CD4-positive, alpha-beta T cell treated with Interleukin-4 for 1 hour (primary cell): Measurements from ENCODE around the gene FUS.
"Not testable (repeated sequence)": the region's sequence is repeated elsewhere in the genome, so short reads cannot be mapped to it uniquely, and the experiment has no call there.

Experiments used
- DNase-seq, 2 donors: peaks; one replicate each; pipeline ENCODE4 v3.0.0-alpha.2; 2020 to 2022

Gene FUS

DNA sequence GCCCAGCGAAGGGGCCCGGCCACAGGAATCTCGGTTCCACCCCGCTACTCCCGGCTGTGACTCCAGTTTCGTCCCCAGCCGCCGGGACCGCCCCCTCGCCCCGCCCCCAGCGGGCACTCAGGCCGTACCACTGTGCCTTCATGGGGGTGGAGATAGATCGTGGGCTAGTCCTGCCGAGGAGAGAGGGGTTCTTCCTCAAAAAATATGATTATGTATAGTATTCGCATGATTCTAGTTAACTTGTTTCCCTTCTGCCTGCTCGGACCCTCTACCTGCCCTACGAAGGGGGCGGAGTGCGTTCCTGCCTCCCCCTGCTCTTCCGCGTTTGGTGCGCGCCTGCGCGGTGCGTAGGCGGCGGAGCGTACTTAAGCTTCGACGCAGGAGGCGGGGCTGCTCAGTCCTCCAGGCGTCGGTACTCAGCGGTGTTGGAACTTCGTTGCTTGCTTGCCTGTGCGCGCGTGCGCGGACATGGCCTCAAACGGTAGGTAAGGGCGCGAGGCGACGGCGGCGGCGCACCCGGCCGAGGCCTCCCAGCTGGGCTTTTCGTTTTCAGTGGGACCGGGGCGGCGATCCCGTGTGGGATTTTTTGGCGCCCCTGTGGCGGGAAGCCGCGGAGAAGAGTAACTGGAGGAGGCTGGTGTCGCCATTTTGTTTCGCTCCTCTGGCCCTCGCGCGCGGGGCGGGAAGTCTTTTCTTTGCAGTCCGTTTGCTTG, at the start of gene FUS:
FUS (plus strand) TSS at position 393 of the 713 bp plus-strand sequence; CDS start at position 469, 76 bp downstream.
- peak; percentile 91 to 93 for DNase-seq

DNA sequence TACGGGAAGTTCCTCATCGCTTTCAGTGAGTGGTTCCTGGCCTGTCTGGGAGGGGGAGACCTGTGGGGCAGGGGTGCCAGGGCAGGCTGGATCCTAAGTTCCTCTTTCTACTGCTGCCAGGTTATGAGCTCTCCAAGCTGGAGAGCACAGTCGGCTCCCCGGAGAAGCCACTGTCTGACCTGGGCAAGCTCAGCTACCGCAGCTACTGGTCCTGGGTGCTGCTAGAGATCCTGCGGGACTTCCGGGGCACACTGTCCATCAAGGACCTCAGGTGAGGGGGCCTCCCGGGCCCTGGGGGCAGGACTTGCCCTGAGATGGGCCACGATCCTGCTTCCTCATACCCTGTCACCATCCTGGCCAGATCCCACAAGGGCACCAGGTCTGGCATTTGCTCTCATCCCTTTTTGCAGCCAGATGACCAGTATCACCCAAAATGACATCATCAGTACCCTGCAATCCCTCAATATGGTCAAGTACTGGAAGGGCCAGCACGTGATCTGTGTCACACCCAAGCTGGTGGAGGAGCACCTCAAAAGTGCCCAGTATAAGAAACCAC, 49.5 kb upstream of the FUS start:
- peak in 1 of 2 donors; percentile 32 for DNase-seq

DNA sequence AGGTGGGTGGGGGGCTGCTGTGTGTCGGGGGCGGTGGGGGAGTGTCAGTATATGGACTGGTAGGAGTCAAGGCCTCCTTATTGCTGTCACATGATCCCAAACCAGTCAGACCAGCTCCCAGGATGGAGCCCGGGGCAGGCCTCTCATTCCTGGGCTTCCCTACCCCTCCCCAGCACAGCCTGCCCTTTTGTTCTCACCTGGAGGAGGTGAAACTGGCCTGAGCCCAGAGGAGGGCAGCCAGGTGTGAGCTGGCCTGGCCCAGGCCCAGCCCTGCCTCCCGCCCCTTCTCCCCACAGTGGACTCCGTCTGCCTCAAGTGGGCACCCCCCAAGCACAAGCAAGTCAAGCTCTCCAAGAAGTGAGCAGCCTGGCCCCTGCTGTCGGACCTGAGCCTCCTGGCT, 49.0 kb upstream of the FUS start:
- DNase-seq = no peak

DNA sequence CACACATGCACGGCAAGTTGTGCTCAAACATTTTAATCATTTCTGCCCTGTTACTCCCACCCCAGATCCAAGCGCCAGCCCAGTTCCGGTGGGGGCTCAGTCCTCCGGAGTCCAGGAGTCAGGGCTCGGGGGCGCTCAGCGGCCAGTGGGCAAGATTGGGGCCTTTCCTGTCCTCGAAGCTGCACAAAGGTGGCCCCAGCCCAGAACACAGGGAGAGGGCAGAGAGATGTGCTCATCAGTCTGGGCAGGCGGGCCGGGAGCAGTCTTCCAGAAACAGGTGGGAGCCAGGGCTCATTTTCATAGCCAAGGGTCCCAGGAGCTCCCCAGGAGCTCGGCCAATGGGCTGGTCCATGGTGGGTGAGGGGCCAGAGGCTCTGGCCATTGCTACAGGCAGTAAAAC, 48.5 kb upstream of the FUS start:
- no peak for DNase-seq

DNA sequence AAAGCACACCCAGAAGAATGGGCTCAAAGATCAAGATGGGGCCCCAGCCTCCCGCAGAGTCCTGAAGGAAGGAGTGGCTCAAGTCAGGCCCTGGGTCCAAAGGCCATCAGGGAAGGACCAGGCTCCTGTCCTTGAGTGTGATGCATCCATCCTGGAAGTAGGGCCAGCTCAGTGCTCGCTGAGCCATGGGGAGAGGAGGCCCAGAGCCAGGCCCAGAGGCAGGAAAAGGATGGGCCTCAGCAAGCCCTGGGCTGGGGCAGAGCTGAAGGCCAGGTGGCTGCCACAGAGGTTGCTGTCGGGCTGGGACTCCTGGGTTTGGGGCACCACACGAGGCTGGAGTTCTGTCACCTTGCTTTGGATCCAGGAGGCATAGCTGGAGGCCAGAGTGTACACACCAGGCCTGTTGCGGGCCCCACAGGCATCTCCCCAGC, 48.1 kb upstream of the FUS start:
- DNase-seq = no peak

DNA sequence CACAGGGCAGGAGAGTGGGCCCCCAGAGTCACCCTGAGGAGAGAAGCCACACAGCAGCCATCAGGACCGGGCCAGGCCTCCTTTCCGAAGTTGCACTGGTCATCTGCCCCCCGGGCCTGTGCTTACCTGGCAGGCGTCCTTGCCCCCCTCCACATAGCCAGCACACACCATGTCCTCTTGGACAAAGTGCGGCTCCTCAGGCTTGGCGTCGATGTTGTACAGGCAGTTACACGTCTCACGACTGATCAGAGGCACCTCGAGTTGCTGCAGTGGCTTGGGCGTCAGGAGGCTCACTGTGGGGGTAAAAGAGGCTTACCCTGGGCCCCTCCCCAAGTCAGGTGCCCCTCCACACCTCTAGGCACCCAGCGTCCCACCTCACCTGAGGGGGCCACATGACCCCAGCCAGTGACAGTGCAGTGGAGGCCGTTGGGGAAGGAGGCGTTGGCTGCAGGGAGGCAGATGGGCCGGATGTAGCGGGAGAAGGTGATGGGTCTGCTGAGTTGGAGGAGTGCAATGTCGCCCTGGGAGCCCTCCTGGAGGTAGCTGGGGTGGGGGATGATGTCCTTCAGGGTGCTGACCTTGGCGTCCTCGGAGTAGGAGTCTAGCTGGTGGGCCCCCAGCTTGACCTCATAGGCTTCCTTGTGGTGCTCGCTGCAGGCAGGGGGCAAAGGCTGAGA, 47.5 kb upstream of the FUS start:
- no peak for DNase-seq

DNA sequence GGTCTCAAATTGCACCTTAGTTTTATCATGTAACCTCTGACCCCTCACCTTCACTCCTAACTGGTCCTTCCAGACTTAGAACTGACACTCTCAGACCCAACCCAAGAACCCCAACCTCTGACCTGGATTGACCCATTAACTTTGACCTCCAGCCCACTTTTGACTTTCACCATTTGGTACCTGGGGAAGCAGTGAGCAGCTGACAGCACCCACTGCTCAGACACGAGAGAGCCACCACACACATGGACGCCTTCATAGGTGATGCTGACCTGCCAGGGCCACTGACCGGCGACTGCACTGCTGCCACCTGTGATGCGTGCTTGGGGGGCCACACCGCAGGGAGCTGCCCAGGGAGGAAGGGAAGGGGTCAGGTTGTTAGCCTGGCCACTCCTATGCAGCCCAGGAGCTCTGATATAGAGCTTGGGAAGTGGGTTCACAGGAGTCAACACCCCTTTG, 46.9 kb upstream of the FUS start:
- DNase-seq = no peak

DNA sequence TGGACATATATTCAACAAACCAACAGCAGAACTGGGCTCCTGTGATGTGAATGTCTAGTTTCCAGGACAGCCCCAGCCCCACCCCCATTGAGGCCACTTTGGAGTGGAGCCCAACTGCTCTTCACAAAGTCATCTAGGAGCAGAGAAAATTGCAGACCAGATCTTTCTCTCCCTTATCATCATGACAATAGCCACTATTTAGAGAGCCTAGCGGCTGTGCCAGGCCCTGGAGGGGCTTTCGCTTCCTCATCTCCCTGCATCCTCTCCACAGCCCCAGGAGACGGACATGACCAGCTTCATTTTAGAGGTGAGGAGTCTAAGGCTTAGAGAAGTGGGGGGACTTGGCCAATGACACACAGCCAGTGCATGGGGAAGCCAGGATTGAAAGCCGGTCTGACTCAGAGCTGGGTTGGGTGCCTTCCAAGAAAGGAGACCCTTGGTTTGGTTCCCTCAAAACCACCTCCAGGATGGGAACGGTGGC, 45.8 kb upstream of the FUS start:
- peak in 1 of 2 donors; percentile 42 for DNase-seq

DNA sequence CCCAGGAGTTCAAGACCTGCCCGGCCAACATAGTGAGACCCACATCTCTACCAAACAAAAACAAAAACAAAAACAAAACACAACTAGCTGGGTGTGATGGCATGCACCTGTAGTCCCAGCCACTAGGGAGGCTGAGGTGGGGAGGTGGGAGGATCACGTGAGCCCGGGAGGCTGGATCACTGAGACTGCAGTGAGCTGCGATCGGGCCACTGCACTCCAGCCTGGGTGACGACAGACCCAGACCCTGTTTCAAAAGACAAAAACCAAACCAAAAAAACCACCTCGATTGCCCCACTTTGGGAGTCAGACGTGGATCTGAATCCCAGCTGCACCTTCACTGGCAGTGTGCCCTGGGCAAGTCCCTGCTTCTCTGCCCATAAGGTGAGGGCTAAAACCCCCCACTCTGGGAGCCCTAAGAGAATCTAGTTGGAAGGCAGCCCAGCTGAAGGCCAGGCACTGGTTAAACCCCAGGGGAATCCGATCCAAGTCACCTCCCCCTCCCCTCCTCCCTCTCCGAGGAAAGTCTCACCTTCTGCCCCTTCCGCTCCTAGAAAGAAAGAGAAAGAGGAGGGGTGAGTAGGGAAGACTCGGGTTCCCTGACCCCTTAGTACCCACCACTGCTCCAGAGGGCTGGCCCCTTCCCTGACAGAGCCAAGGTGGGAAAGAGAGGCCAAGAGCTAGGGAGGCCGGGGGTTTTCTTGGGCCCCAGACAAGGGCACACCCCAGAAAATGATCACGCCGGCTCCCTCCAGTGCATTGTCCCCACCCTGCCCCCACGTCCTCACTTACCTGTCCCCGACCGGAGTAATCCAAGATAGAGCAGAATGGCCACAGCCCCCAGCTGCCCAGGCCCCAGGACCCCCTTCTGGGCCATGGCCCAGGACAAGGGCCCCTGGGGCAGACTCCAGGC, 45.1 kb upstream of the FUS start:
- no peak for DNase-seq

DNA sequence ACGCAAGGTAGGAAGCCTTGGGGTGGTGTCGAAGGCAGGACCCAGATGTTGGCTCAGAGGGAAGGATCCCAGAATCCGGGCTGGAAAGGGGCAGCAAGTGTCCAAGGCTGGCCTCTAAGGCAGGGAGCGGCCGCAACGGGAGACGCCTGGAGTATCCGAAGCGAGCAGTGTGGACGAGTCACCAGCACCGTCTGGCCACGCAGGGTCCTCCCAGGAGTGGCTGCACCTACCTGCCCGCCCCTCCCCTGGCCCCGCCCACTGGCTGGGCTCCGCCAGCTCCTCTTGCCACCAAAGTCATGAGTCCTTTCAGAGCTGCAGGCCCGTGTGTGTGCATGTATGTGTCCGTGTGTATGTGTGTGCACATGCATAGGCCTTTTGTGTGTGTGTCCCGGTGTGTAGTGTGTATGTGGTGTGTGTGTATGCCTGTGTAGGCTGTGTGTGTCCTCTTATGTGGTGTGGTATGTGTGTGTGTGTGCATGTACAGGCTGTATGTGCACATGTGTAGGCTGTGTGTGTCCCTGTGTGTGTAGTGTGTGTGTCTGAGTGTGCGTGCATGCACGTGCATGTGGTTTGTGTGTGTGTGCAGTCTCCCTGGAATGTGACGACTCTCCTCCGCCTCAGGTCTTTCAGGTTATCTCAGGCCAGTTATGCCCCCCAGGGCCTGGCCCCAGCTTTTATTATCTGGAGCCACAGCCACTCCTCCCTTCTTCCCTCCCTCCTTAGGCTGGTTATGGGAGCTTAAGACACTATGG, 44.2 kb upstream of the FUS start, which contains the start of gene PRSS8:
PRSS8 (minus strand) TSS at position 193 of the 752 bp plus-strand sequence. CDS start 229 bp downstream, outside the sequence.
- no peak for DNase-seq

DNA sequence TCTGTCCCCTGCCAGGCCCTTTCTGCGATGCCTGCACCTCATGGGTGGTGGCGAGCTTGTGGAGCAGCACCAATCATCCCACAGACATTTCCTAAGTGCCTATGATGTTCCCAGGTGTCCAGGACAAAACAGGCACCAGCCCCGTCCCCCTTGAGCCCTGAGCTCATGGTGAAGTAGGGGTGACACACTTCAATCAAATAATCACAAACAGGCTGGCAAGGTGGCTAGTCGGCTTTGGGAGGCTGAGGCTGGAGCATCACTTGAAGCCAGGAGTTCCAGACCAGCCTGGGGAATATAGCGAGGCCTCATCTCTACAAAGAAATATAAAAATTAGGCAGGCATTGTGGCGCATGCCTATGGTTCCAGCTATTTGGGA, 43.7 kb upstream of the FUS start:
- DNase-seq = no peak

DNA sequence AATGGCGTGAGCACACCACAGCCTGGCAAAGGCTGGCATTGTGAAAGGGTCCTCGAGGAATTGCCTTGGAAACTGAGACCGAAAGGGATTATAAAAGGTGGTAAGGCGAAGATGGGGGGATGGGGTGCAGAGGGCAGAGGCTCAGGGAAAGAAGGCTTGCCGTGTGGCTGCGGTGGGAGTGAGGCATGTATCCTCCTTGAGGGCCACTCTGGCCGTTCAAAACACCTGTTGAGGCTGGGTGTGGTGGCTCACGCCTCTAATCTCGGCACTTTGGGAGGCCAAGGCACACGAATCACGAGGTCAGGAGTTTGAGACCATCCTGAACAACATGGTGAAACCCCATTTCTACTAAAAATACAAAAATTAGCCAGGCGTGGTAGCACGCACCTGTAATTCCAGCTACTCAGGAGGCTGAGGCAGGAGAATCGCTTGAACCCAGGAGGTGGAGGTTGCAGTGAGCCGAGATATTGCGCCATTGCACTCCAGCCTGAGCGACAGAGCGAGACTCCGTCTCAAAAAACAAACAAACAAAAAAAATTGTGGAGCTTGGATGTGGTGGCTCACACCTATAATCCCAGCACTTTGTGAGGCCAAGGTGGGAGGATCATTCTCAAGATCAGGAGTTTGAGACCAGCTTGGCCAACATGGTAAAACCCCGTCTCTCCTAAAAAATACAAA, 43.0 kb upstream of the FUS start:
- DNase-seq = not testable (repeated sequence)

DNA sequence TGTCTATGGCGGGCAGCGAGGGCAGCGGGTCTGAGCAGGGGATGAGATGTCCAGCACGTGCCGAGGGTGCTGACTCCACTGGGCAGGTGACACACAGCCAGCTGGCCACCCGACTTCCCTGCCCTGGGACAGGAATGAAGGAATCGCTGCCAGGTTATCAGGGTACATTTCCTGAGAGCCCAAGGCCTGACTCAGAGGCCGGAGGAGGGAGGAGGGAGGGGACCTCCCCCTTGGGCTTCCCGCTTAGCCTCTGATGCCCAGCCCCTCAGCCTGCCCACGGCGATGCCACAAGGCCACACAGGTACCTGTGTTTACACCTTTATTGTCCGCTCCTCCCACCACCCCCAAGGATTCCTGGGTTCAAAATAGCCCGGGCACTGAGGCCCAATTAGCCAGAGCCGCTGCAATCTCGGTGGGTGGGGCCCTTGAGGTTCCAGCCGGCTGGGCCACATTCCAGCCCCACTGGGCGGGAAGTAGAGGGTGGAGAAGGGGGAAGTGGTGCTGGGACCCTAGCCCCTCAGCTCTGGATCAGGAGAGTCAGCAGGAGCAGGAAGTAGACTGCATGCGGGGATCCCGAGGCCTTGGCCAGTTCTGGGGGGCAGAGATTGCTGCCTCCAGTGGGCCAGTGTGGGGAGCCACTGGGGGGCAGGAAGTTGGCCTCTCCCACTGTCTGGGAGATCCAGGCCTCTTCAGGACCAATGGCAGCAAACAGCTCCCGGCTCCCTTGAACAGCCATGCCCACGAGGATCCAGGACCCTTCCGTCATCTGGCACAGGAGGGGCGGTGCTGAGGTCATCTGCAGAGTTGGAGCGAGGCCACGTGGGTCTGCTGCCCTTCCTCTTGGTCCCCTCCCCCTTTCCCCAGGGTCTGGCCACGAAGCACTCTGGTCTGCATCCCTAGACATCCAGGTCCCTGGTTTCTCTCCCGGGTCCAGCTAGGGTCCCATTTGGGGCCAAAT, 41.0 kb upstream of the FUS start:
- no peak for DNase-seq

DNA sequence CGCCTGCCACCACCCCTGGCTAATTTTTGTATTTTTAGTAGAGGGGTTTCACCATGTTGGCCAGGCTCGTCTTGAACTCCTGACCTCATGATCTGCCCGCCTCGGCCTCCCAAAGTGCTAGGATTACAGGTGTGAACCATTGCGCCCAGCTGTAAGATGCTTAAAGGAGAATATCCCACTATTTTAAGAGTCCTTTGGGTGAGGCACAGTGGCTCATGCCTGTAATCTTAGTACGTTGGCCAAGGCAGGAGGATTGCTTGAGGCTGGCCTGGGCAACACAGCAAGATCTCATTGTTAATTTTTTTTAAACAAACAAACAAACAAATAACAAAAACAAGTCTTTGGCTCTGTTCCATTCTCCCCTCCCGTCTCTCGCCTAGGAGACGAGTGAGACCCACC, 38.9 kb upstream of the FUS start:
- DNase-seq = not testable (repeated sequence)

DNA sequence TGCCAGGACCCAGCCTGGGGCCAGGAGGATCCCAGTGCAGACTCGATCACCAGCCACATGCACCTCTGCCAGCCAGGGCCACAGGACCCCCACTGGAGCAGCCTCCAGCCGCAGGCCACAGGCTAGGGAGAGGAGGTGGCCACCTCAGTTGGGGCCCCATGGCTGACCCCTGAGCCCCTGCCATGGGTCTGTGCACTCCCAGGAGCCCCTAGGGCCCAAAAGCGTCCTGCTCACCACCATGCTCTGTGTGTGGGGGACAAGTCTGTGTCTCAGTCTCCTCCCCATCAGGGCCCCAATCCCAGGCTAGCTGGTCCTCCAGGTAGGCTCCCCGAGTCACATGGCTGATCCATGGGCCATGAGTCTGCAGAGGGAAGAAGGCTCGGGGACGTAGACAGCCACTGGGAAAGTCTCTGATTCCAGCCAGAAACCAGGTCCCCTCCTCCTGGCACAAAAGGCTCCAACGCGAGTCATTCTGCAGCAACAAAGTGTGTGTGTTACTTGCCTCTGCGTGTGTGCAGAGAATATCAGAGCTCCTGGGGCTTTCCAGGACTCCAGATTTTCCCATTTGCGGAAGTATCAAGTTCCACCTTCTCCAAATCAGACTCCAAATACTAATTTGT, 38.3 kb upstream of the FUS start:
- no peak for DNase-seq

DNA sequence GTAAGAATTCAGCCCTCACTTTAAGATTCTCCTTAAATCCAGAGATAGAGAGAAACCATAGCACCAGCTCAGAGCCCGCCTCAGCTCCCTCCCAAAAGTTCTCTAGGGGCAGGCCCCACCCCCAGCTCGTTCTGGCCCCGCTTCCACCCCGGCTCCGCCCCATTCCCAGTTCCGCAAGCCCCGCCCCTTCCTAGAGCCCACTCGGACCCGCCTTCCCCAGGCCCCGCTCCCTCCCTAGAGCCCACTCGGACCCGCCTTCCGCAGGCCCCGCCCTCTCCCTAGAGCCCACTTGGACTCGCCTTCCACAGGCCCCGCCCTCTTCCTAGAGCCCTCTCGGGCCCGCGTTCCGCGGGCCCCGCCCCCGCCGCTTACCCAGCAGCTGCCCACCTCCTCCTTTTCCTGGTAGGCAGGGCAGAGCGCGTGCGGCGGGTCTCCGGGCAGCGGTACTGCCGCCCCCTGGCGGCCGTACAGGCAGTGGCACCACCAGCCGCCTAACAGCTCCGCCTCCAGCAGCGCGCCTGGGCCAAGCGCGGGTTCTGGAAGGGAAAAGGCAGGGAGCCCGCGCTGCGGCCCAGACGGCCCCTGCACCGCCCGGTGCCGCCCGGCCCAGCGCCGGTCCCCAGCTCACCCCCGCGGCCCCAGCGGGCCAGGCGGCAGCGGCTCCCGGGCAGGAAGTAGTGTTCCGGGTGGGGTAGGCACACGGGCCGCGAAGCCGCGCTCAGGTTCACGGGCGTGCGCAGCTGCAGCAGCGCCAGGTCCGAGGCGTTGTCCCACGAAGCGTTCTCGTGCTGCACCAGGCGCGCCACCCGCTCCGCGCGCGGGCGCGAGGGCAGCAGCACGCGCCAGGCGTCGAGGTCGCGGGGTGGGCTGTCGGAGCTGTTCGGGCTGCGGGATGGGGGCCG, 37.6 kb upstream of the FUS start:
- peak; percentile 99 for DNase-seq

DNA sequence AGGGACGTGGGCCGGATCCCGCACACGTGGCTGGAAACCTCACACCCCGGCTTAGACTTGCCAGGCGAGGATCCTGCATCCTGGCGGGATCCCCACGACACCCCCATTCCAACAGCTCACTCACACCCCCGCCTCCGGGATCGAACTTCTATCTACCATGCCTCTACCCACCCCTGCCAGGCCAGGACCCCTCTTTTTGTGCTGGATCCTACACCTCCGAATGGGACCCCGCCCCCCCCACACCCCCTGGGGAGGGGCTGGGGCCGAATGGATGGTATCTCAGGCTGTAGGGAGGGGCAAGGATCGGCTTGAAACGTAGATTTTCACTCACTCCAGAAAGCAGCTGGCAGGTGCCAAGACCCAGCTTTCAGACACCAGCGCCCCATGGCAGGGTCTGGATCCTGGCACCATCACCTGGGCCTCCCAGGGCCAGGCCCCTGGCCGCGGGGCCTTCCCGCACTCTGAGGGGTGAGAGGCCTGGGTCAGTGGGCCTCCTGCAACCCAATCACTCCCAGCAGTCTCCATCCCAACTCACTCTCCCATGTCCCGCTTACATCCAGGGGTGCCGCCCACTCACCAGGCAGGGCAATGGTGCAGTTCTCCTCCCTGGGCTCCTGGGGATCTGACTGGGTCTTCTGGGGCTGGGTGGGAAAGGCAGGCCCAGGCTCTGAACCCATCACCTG, 36.8 kb upstream of the FUS start:
- DNase-seq = no peak

DNA sequence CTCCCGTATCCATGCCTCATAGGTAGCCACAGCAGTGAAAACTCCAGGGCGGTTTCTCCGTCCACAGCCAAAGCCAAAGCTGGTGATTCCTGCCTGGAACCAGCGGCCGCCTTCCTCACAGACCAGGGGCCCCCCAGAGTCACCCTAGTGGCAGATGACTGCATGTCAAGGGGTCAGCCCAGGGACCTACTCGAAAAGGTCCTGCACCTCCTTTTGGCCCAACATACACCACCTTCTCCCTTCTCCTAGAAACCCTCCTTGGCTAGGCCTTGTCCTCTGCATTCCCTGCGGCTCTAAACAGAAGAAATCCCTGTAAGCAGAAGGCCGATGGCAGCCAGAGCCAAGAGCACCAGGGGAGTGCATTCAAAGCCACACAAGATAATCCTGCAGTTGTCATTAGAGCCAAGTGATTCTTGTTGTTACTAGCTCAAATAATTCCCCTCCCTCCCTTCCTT, 36.2 kb upstream of the FUS start:
- DNase-seq = no peak
